Endothelial cell of umbilical vein (primary cell): ENCODE measurements around the gene PSMB3. TPM values are rescaled to one million over a fixed set of nuclear protein-coding genes. Genes with fewer than 3 reads are reported as not detected.

ENCODE experiments used
- BruUV-seq: library from RNA; stranded (reverse); fragments of 400-500 nt; replicated peaks from 2 replicates; lab custom pipeline; 2021; lab: Mats Ljungman, UMichigan
- CTCF ChIA-PET: fragments of 300-600, 350-600 bp; sonication (Branson Sonifier 250); formaldehyde crosslinking; loops from one replicate; lab custom pipeline; 2021; ENCODE audit warnings: antibody characterized with exemption, inconsistent platforms; lab: Charles Lee
- POLR2A ChIA-PET: fragments of 300-600, 350-600 bp; sonication (Branson Sonifier 250); formaldehyde crosslinking; loops from one replicate; lab custom pipeline; 2021; ENCODE audit warnings: antibody characterized with exemption, inconsistent platforms; lab: Charles Lee
- DNase-seq: peaks from one replicate; pipeline ENCODE4 v3.0.0-alpha.2; 2011; ENCODE audit warnings: low read depth, low spot score
- FAIRE-seq: peaks from 2 replicates; lab custom pipeline; 2011; peaks lifted over from hg19 to GRCh38; lab: Jason Lieb, UNC
- H2AFZ ChIP-seq: 2 replicates; pipeline ENCODE4 v1.6.0; 2012; ENCODE audit warnings: low read depth, low read length, control low read depth, inconsistent platforms
- H3K27ac ChIP-seq: 2 replicates; pipeline ENCODE4 v1.5.1; 2011; ENCODE audit warnings: low read depth, mild to moderate bottlenecking, control low read depth, low read length, moderate library complexity; ENCODE audit not compliant: insufficient read depth
- H3K27me3 ChIP-seq, 2 experiments: 2 replicates each; pipeline versions ENCODE4 v1.6.0 to v1.6.1; 2011; ENCODE audit warnings: low read length in 2 of 2, mixed read lengths in 1 of 2; ENCODE audit not compliant: control insufficient read depth in 2 of 2, insufficient read depth in 2 of 2
- H3K36me3 ChIP-seq, 2 experiments: 2 replicates in 1 of 2; 3 replicates in 1 of 2; pipeline ENCODE4 v1.5.1; 2011; ENCODE audit warnings: low read length in 2 of 2, mild to moderate bottlenecking in 1 of 2, moderate library complexity in 1 of 2; ENCODE audit not compliant: control insufficient read depth in 2 of 2, insufficient read depth in 2 of 2; ENCODE audit errors: extremely low read depth in 1 of 2
- H3K4me1 ChIP-seq: 3 replicates; pipeline ENCODE4 v1.5.1; 2011; ENCODE audit warnings: mild to moderate bottlenecking, low read length; ENCODE audit not compliant: control insufficient read depth, insufficient read depth; ENCODE audit errors: extremely low read depth
- H3K4me2 ChIP-seq: 2 replicates; pipeline ENCODE4 v1.6.1; 2011; ENCODE audit warnings: low read length, control low read depth, mixed read lengths; ENCODE audit not compliant: insufficient read depth
- H3K4me3 ChIP-seq, 3 experiments: fragments of 200-600 bp in 1 of 3; sonication (generic), shearing (Covaris generic) in 1 of 3; replicated peaks in 1 of 3; 2 replicates each; pipeline ENCODE4 v1.5.1; 2011 to 2016; ENCODE audit warnings: control low read depth in 3 of 3, low read length in 3 of 3, mild to moderate bottlenecking in 2 of 3, inconsistent platforms in 1 of 3, low read depth in 1 of 3, moderate library complexity in 1 of 3; ENCODE audit not compliant: insufficient read depth in 1 of 3
- H3K79me2 ChIP-seq: 2 replicates; pipeline ENCODE4 v1.6.0; 2012; ENCODE audit warnings: low read length, inconsistent platforms; ENCODE audit not compliant: control insufficient read depth, insufficient read depth
- H3K9ac ChIP-seq: replicated peaks from 2 replicates; pipeline ENCODE3; 2011; ENCODE audit warnings: low read length, control low read depth; ENCODE audit not compliant: insufficient read depth; ENCODE audit errors: extremely low read depth
- H3K9me1 ChIP-seq: replicated peaks from 3 replicates; pipeline ENCODE4 v1.6.0; 2011; ENCODE audit warnings: mild to moderate bottlenecking, low read length; ENCODE audit not compliant: control insufficient read depth, insufficient read depth; ENCODE audit errors: extremely low read depth
- H3K9me3 ChIP-seq: replicated peaks from 2 replicates; pipeline ENCODE4 v1.5.1; 2012; ENCODE audit warnings: low read length, inconsistent platforms; ENCODE audit not compliant: control insufficient read depth, insufficient read depth
- H4K20me1 ChIP-seq: replicated peaks from 2 replicates; pipeline ENCODE3; 2011; ENCODE audit warnings: mild to moderate bottlenecking, low read length; ENCODE audit not compliant: control insufficient read depth, insufficient read depth; ENCODE audit errors: extremely low read depth
- CTCF ChIP-seq, 2 donors: IDR thresholded peaks; 1 replicate in 1 of 2; 2 replicates in 1 of 2; pipeline ENCODE4 v1.5.1; 2011; ENCODE audit warnings: low read length in 2 of 2, mild to moderate bottlenecking in 2 of 2, moderate library complexity in 2 of 2, control low read depth in 1 of 2, inconsistent platforms in 1 of 2, low read depth in 1 of 2; ENCODE audit not compliant: insufficient read depth in 1 of 2; ENCODE audit errors: extremely low read depth in 1 of 2
- EZH2 ChIP-seq: IDR thresholded peaks from 2 replicates; pipeline ENCODE4 v1.6.1; 2012; ENCODE audit warnings: borderline replicate concordance, low read depth, mild to moderate bottlenecking, moderate library complexity, low read length, inconsistent platforms; ENCODE audit not compliant: severe bottlenecking
- FOS ChIP-seq: IDR thresholded peaks from 2 replicates; pipeline ENCODE4 v1.6.1; 2011; ENCODE audit warnings: mild to moderate bottlenecking, low read length, moderate library complexity, borderline replicate concordance; ENCODE audit not compliant: insufficient read depth
- GATA2 ChIP-seq: IDR thresholded peaks from 2 replicates; pipeline ENCODE4 v1.7.0; 2011; ENCODE audit warnings: low read depth, mild to moderate bottlenecking, moderate library complexity, mixed read lengths, low read length; ENCODE audit not compliant: insufficient read length, insufficient read depth
- JUN ChIP-seq: IDR thresholded peaks from 2 replicates; pipeline ENCODE4 v1.6.1; 2011; ENCODE audit warnings: borderline replicate concordance, low read depth; ENCODE audit not compliant: insufficient read length, insufficient read depth
- MAX ChIP-seq: IDR thresholded peaks from 2 replicates; pipeline ENCODE4 v1.6.1; 2011; ENCODE audit not compliant: insufficient read depth, insufficient read length
- MYC ChIP-seq: IDR thresholded peaks from one replicate; pipeline ENCODE4 v1.6.1; 2011; ENCODE audit warnings: mild to moderate bottlenecking, low read depth, low read length
- POLR2A ChIP-seq: IDR thresholded peaks from 2 replicates; pipeline ENCODE4 v1.6.1; 2012; ENCODE audit warnings: low read depth, mild to moderate bottlenecking, control low read depth, low read length
- POLR2AphosphoS5 ChIP-seq: IDR thresholded peaks from 2 replicates; pipeline ENCODE4 v1.6.1; 2012; ENCODE audit warnings: low read depth, mild to moderate bottlenecking, control low read depth, low read length, moderate library complexity; ENCODE audit not compliant: insufficient read depth
- dilution Hi-C: fragments of 300-500 bp; cut with MboI; formaldehyde crosslinking; loops from one replicate; pipeline ENCODE4 v1.15.0; 2019; ENCODE audit warnings: low sequenced_read_pairs; ENCODE audit not compliant: extremely low pct_ligation_motif_present
- intact Hi-C: fragments of 100-400 bp; cut with micrococcal nuclease; formaldehyde crosslinking; loops from one replicate; pipeline ENCODE4 v1.10.0; 2022
- polyA plus RNA-seq, 4 experiments: library from polyadenylated mRNA; depleted of rRNA in 3 of 4; stranded (reverse) in 3 of 4; unstranded in 1 of 4; fragments of >200 nt; gene quantifications; 2 replicates each; pipeline versions ENCODE4 v1.2.1 to v1.2.3, GENCODE V29; 2011 to 2012; ENCODE audit warnings: missing spikeins in 1 of 4
- total RNA-seq: library from RNA; stranded (reverse); gene quantifications from 2 replicates; pipeline ENCODE4 v1.2.3, GENCODE V29; 2021

PSMB3 gene
- total and polyA plus RNA-seq, 2 donors (not counting 3 experiments of a cell fraction or from before 2014, with no cell fraction given), result 213 to 685 TPM

- H3K4me2 ChIP-seq, result no peak overlapping the region
- dilution Hi-C loops (no loop called here), intact Hi-C loops (no loop called here)
- H3K4me1 ChIP-seq, result no peaks in the 10 kb centered on the region
- H3K9me1 ChIP-seq, result no peaks in the 10 kb centered on the region
- H3K27ac ChIP-seq, result no peak overlapping the region
- BruUV-seq, result no TSS peak
- H4K20me1 ChIP-seq, result no peaks in the 10 kb centered on the region
- FAIRE-seq (no peak), DNase-seq (no peak)
- no peak overlapping the region for H3K9ac ChIP-seq
- no peaks in the 10 kb centered on the region for H3K79me2 ChIP-seq
- H3K4me3 ChIP-seq, result no peak overlapping the region
- H2AFZ ChIP-seq, result no peak overlapping the region
- no peak for TF ChIP-seq JUN
- no peak for TF ChIP-seq GATA2
- TF ChIP-seq FOS, result no peak
- TF ChIP-seq MAX, result no peak
- TF ChIP-seq EZH2, result no peak
- TF ChIP-seq POLR2AphosphoS5, result no peak
- TF ChIP-seq MYC, result no peak
- TF ChIP-seq CTCF (IDR thresholded peaks at IDR 0.05; ENCODE audit: extremely low read depth in 1 of 2, insufficient read depth in 1 of 2, low read depth in 1 of 2, low read length in 2 of 2), result no peak
- no peak for TF ChIP-seq POLR2A
- H3K36me3 ChIP-seq, result peaks cover 29 to 65% of the 10 kb centered on the region in 2 experiments
- no peaks in the 10 kb centered on the region for H3K27me3 ChIP-seq
- ChIA-PET POLR2A (no interaction called here), CTCF (interaction anchor here (0.6 to 1.2 kb wide), 2 partner anchors 9 to 14 kb away, joined by 3 read pairs; no protein-coding TSS in a partner anchor)
- no peaks in the 10 kb centered on the region for H3K9me3 ChIP-seq
Observed at GRCh38 chr17:38777641-38778250, 25.2 kb downstream of the PSMB3 start.
